Measurements from ENCODE around the gene PDE6G. TPM values are rescaled to one million over a fixed set of nuclear protein-coding genes. Genes with fewer than 3 reads are reported as not detected.

The PDE6G gene
- total and polyA plus RNA-seq, 2 of the 13 experiments (the other 11 are each of a cell fraction or from before 2014, with no cell fraction given), result 1.4 to 6.7 TPM

DNA sequence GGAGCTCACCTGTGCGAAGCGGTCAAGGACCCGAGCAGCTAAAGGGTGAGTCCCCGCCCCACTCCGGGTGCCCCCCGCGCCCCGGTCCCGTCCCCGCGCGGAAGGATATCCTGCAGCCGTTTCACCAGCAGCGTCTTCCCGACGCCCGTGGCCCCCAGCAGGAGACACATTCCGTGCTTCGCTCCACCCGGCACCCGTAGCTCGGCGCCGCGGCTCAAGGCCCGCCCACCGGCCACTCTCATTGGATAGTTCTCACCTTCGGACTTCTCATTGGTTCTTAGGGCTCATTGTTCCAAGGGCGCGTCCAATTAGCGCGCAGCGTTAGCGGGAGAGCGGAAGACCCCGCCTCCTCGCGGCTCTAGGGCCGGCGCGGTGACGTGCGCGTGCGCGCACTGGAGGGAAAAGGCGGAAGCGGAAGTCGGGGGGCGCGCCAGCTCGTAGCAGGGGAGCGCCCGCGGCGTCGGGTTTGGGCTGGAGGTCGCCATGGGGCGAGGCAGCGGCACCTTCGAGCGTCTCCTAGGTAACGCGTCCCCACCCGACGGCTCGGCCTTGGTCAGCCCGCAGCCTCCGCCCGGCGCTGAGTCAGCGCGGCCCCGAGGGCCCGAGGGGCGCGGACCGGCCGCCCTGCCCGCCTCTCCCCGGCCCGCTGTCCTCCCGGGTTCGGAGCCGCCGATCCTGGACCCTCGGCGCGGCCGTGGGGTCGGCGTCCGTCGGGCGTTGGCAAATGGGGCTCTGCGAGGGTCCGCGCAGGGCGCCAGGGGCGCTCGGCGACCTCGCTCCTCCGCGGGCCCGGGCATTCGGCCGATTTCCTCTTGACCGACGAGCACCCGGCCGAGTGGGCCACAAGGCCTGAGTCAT lies 27.5 kb upstream of the PDE6G start, which contains the start of the genes ARL16 and HGS:
ARL16 (minus strand) TSS at position 214 of the 858 bp plus-strand sequence; CDS start at position 170, 44 bp downstream.
HGS (plus strand) TSS at position 428 of the 858 bp plus-strand sequence; CDS start at position 484, 56 bp downstream.
- no peak within 1 kb of the TSS for H2AFZ ChIP-seq (ENCODE audit: low read length)
- H4K20me1 ChIP-seq (ENCODE audit: insufficient read depth, low read length), result no peaks in the 10 kb centered on the region
- peak; percentile 98 for FAIRE-seq
- peak; percentile 99 for DNase-seq (ENCODE audit: low spot score)
- H3K9ac ChIP-seq (ENCODE audit: insufficient read depth, low read depth, low read length), result peak within 1 kb of the TSS; percentile 94
- no TSS peak for BruUV-seq (replicated peaks)
- peaks cover 27 to 36% of the 10 kb centered on the region in 2 experiments; a peak in 4 of 5 replicates for H3K36me3 ChIP-seq (replicated peaks in 1 of 2; ENCODE audit: control insufficient read depth in 1 of 2, insufficient read depth in 2 of 2, low read length in 2 of 2)
- H3K79me2 ChIP-seq (ENCODE audit: insufficient read depth, low read length), result peaks cover 35% of the 10 kb centered on the region
- POLR2A ChIA-PET, result interaction anchor here (0.5 to 4.5 kb wide), 26 partner anchors 9 to 1887 kb away, joined by 3 to 124 read pairs (median 4); partner anchors contain the start of genes CBX8, CCDC137, FAAP100 and MCRIP1
- H3K9me3 ChIP-seq (ENCODE audit: low read length), result no peaks in the 10 kb centered on the region
- H3K4me1 ChIP-seq (ENCODE audit: insufficient read depth, low read length), result peaks cover 43% of the 10 kb centered on the region
- peak within 1 kb of the TSS; percentile 68 for H3K27ac ChIP-seq (ENCODE audit: extremely low read length, insufficient read depth, low read length)
- in situ Hi-C loops (cut with HindIII; ENCODE audit: extremely low pct_ligation_motif_present, low pct_unique_long_range_greater_than_20kb) (no loop called here), intact Hi-C loops (cut with micrococcal nuclease; ENCODE audit: unreplicated experiment) (no loop called here)
- H3K27me3 ChIP-seq (ENCODE audit: control insufficient read depth in 1 of 2, insufficient read depth in 2 of 2, low read length in 2 of 2), result no peaks in the 10 kb centered on the region; a peak in 1 of 5 replicates
- peak within 1 kb of the TSS; percentile 94 to 99 (median 97) for H3K4me3 ChIP-seq (replicated peaks in 1 of 3; ENCODE audit: insufficient read depth in 1 of 3, low read depth in 2 of 3, low read length in 3 of 3)
- peak within 1 kb of the TSS; percentile 94 for H3K4me2 ChIP-seq (ENCODE audit: low read depth, low read length)
- CTCF ChIA-PET (ENCODE audit: low intra/inter-chr PET ratio, low total read pairs), result no interaction called here
- peak; percentile 92 for ATAC-seq
- 0% methylated on average over 33 of the region's 112 CpGs for WGBS (ENCODE audit: low lambda C conversion rate)
- TF ChIP-seq ADNP (CRISPR knock-in tag; IDR thresholded peaks at IDR 0.05), result no peak
- TF ChIP-seq CBX1 (IDR thresholded peaks at IDR 0.05; ENCODE audit: low read depth), result no peak
- TF ChIP-seq HNRNPH1 (optimal IDR thresholded peaks at IDR 0.05; ENCODE audit: low read depth, low read length), result no peak
- TF ChIP-seq POGZ (CRISPR knock-in tag; IDR thresholded peaks at IDR 0.05), result peak; percentile 71
- TF ChIP-seq BCLAF1 (IDR thresholded peaks at IDR 0.05), result no peak
- no peak for TF ChIP-seq ZFP36L1 (CRISPR knock-in tag; IDR thresholded peaks at IDR 0.05)
- TF ChIP-seq, protein P1, sequence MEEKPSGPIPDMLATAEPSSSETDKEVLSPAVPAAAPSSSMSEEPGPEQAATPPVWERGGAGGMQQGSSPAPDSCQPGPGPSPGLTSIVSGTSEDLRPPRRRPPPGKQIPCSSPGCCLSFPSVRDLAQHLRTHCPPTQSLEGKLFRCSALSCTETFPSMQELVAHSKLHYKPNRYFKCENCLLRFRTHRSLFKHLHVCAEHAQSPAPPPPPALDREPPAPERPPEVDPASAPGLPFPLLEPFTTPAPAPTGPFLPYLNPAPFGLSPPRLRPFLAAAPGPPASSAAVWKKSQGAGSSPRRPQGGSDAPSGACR (CRISPR knock-in tag; IDR thresholded peaks at IDR 0.05), result peak; percentile 56
- TF ChIP-seq ZNF766 (CRISPR knock-in tag; IDR thresholded peaks at IDR 0.05; ENCODE audit: borderline replicate concordance), result no peak
- peak; percentile 30; the same call in 1 of the 2 replicates for TF ChIP-seq IKZF5 (CRISPR knock-in tag; IDR thresholded peaks at IDR 0.05)
- TF ChIP-seq NFE2 (CRISPR knock-in tag; IDR thresholded peaks at IDR 0.05), result no peak
- TF ChIP-seq SP140L (CRISPR knock-in tag; IDR thresholded peaks at IDR 0.05; ENCODE audit: borderline replicate concordance), result no peak
- TF ChIP-seq ZNF180 (CRISPR knock-in tag; IDR thresholded peaks at IDR 0.05; ENCODE audit: borderline replicate concordance, low read depth), result no peak
- TF ChIP-seq, protein P2, sequence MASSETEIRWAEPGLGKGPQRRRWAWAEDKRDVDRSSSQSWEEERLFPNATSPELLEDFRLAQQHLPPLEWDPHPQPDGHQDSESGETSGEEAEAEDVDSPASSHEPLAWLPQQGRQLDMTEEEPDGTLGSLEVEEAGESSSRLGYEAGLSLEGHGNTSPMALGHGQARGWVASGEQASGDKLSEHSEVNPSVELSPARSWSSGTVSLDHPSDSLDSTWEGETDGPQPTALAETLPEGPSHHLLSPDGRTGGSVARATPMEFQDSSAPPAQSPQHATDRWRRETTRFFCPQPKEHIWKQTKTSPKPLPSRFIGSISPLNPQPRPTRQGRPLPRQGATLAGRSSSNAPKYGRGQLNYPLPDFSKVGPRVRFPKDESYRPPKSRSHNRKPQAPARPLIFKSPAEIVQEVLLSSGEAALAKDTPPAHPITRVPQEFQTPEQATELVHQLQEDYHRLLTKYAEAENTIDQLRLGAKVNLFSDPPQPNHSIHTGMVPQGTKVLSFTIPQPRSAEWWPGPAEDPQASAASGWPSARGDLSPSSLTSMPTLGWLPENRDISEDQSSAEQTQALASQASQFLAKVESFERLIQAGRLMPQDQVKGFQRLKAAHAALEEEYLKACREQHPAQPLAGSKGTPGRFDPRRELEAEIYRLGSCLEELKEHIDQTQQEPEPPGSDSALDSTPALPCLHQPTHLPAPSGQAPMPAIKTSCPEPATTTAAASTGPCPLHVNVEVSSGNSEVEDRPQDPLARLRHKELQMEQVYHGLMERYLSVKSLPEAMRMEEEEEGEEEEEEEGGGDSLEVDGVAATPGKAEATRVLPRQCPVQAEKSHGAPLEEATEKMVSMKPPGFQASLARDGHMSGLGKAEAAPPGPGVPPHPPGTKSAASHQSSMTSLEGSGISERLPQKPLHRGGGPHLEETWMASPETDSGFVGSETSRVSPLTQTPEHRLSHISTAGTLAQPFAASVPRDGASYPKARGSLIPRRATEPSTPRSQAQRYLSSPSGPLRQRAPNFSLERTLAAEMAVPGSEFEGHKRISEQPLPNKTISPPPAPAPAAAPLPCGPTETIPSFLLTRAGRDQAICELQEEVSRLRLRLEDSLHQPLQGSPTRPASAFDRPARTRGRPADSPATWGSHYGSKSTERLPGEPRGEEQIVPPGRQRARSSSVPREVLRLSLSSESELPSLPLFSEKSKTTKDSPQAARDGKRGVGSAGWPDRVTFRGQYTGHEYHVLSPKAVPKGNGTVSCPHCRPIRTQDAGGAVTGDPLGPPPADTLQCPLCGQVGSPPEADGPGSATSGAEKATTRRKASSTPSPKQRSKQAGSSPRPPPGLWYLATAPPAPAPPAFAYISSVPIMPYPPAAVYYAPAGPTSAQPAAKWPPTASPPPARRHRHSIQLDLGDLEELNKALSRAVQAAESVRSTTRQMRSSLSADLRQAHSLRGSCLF (CRISPR knock-in tag; IDR thresholded peaks at IDR 0.05; ENCODE audit: borderline replicate concordance), result no peak; the same call in 1 of the 2 replicates
- peak; percentile 81; the same call in 2 of the 3 replicates for TF ChIP-seq MXI1 (IDR thresholded peaks at IDR 0.05; ENCODE audit: borderline replicate concordance, low read depth, low read length)
